MM.1S (cell line): ENCODE data around the gene SRGAP2B.
"Not testable (repeated sequence)": the region's sequence is repeated elsewhere in the genome, so short reads cannot be mapped to it uniquely, and the experiment has no call there.

Experiments
- CTCF ChIP-seq: fragments of 300-600 bp; sonication (generic); IDR thresholded peaks from 2 replicates; pipeline ENCODE4 v1.5.1; 2016; ENCODE audit warnings: antibody characterized with exemption, low read length, mixed read lengths
- EZH2 ChIP-seq: fragments of 300-600 bp; sonication (generic); optimal IDR thresholded peaks from 2 replicates; pipeline ENCODE3; 2017; ENCODE audit warnings: low read depth, mild to moderate bottlenecking, antibody characterized with exemption, low read length, mixed read lengths

- not testable (repeated sequence) for TF ChIP-seq CTCF, EZH2
These were observed 159.8 kb downstream of the SRGAP2B start for GRCh38 chr1:144935310-144935709.
